ENCODE results near the gene THSD1. TPM values are rescaled to one million over a fixed set of nuclear protein-coding genes. Genes with fewer than 3 reads are reported as not detected.
"Not testable (repeated sequence)": the region's sequence is repeated elsewhere in the genome, so short reads cannot be mapped to it uniquely, and the experiment has no call there.

Gene THSD1
- total and polyA plus RNA-seq, 9 of the 15 experiments (the other 6 are each of a cell fraction or from before 2014, with no cell fraction given), result 0.01 to 0.11 (median 0.04) TPM; not detected in 2

- BruUV-seq (replicated peaks); H2AFZ ChIP-seq (ENCODE audit: low read depth, low read length); H3K79me2 ChIP-seq (ENCODE audit: control insufficient read depth, insufficient read depth, low read length); DNase-seq (ENCODE audit: extremely low read depth in 1 of 4, low spot score in 3 of 4); H3K4me1 ChIP-seq (replicated peaks in 1 of 2; ENCODE audit: control insufficient read depth in 2 of 2, insufficient read depth in 2 of 2, low read length in 2 of 2); intact Hi-C loops (cut with micrococcal nuclease); POLR2A ChIA-PET; H3K9me1 ChIP-seq (ENCODE audit: control insufficient read depth, insufficient read depth, low read length); CTCF ChIA-PET (ENCODE audit: low intra/inter-chr PET ratio); H3K9me3 ChIP-seq (replicated peaks; ENCODE audit: control insufficient read depth, insufficient read depth, low read depth, low read length); ATAC-seq; H3K27ac ChIP-seq (ENCODE audit: extremely low read depth, low read depth, low read length); H3K27me3 ChIP-seq (ENCODE audit: control insufficient read depth in 2 of 2, insufficient read depth in 2 of 2, low read length in 2 of 2); H4K20me1 ChIP-seq (replicated peaks; ENCODE audit: control insufficient read depth, insufficient read depth, low read length); H3K36me3 ChIP-seq (ENCODE audit: control insufficient read depth, insufficient read depth, low read length); H3K9ac ChIP-seq (ENCODE audit: insufficient read depth in 1 of 2, low read depth in 2 of 2, low read length in 2 of 2); H3K4me3 ChIP-seq; H3K4me2 ChIP-seq (ENCODE audit: insufficient read depth, low read length); FAIRE-seq; in situ Hi-C loops (cut with MboI): not testable (repeated sequence)
- 44% methylated on average over 3 of the region's 3 CpGs for WGBS (ENCODE audit: insufficient coverage, low coverage, missing lambda C conversion rate)
- TF ChIP-seq ZNF146 (CRISPR knock-in tag; IDR thresholded peaks at IDR 0.05; ENCODE audit: unreplicated experiment), result peak; percentile 65
Measured at GRCh38 chr13:52342203-52342602, 63.8 kb downstream of the THSD1 start.

- DNase-seq (ENCODE audit: extremely low read depth in 1 of 4, low spot score in 3 of 4); H3K4me3 ChIP-seq; H3K9ac ChIP-seq (ENCODE audit: insufficient read depth in 1 of 2, low read depth in 2 of 2, low read length in 2 of 2); FAIRE-seq; H3K4me1 ChIP-seq (replicated peaks in 1 of 2; ENCODE audit: control insufficient read depth in 2 of 2, insufficient read depth in 2 of 2, low read length in 2 of 2); H4K20me1 ChIP-seq (replicated peaks; ENCODE audit: control insufficient read depth, insufficient read depth, low read length); intact Hi-C loops (cut with micrococcal nuclease); H3K4me2 ChIP-seq (ENCODE audit: insufficient read depth, low read length); in situ Hi-C loops (cut with MboI); H3K36me3 ChIP-seq (ENCODE audit: control insufficient read depth, insufficient read depth, low read length); H3K9me3 ChIP-seq (replicated peaks; ENCODE audit: control insufficient read depth, insufficient read depth, low read depth, low read length); POLR2A ChIA-PET; H3K27ac ChIP-seq (ENCODE audit: extremely low read depth, low read depth, low read length); ATAC-seq; BruUV-seq (replicated peaks); H3K79me2 ChIP-seq (ENCODE audit: control insufficient read depth, insufficient read depth, low read length); H3K27me3 ChIP-seq (ENCODE audit: control insufficient read depth in 2 of 2, insufficient read depth in 2 of 2, low read length in 2 of 2); H3K9me1 ChIP-seq (ENCODE audit: control insufficient read depth, insufficient read depth, low read length); CTCF ChIA-PET (ENCODE audit: low intra/inter-chr PET ratio); H2AFZ ChIP-seq (ENCODE audit: low read depth, low read length): not testable (repeated sequence)
- peak; percentile 76 for TF ChIP-seq HMBOX1 (IDR thresholded peaks at IDR 0.05)
- 6% methylated on average over 6 of the region's 7 CpGs for WGBS (ENCODE audit: insufficient coverage, low coverage, missing lambda C conversion rate)
Measured at GRCh38 chr13:52337828-52338455, 68.0 kb downstream of the THSD1 start.

GRCh38 chr13:52334107-52334506 is 71.9 kb downstream of the THSD1 start:
- WGBS (ENCODE audit: insufficient coverage, low coverage, missing lambda C conversion rate), result no CpG with 5 or more reads among the region's 22 CpGs
- H4K20me1 ChIP-seq (replicated peaks; ENCODE audit: control insufficient read depth, insufficient read depth, low read length); H3K9ac ChIP-seq (ENCODE audit: insufficient read depth in 1 of 2, low read depth in 2 of 2, low read length in 2 of 2); DNase-seq (ENCODE audit: extremely low read depth in 1 of 4, low spot score in 3 of 4); H3K27me3 ChIP-seq (ENCODE audit: control insufficient read depth in 2 of 2, insufficient read depth in 2 of 2, low read length in 2 of 2); POLR2A ChIA-PET; H3K27ac ChIP-seq (ENCODE audit: extremely low read depth, low read depth, low read length); H3K9me3 ChIP-seq (replicated peaks; ENCODE audit: control insufficient read depth, insufficient read depth, low read depth, low read length); H3K79me2 ChIP-seq (ENCODE audit: control insufficient read depth, insufficient read depth, low read length); H3K4me2 ChIP-seq (ENCODE audit: insufficient read depth, low read length); H3K4me3 ChIP-seq; H3K36me3 ChIP-seq (ENCODE audit: control insufficient read depth, insufficient read depth, low read length); intact Hi-C loops (cut with micrococcal nuclease); H2AFZ ChIP-seq (ENCODE audit: low read depth, low read length); in situ Hi-C loops (cut with MboI); H3K4me1 ChIP-seq (replicated peaks in 1 of 2; ENCODE audit: control insufficient read depth in 2 of 2, insufficient read depth in 2 of 2, low read length in 2 of 2); H3K9me1 ChIP-seq (ENCODE audit: control insufficient read depth, insufficient read depth, low read length); CTCF ChIA-PET (ENCODE audit: low intra/inter-chr PET ratio); BruUV-seq (replicated peaks): not testable (repeated sequence)
- peak; percentile 60 for FAIRE-seq
- ATAC-seq, result peak; percentile 83

All from K562 (cell line).